GM21381 (cell line): ENCODE results near the gene MPHOSPH9.

Source experiments
- ATAC-seq: cut with Tn5 transposase; IDR thresholded peaks from one replicate; pipeline ENCODE4 v1.9.1; 2021; ENCODE audit warnings: mild to moderate bottlenecking, moderate library complexity; ENCODE audit not compliant: unreplicated experiment

The MPHOSPH9 gene

DNA sequence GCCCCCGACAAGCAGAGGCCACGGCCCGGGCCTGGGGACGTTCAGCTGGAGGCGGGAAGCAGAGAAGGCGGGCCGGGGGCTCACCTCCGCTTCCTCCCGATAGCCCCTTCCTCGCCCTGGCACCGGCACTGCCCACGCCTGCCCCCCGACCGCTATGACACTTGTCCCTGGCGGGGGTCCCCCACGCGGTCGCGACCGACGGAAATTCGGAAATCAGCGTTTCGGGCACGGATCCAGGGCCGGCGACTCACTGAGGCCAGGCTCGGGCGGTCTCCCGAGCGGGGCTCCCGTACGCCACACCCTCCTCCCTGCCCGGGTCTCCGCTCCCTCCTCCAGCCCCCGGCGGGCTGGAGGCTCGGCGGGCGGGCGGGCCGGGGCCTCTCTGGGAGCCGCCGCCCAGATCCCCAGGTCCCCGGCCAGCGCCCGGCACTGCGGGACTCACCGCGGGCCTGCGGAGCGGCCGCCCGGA lies 82.6 kb downstream of the MPHOSPH9 start:
- no peak for ATAC-seq

DNA sequence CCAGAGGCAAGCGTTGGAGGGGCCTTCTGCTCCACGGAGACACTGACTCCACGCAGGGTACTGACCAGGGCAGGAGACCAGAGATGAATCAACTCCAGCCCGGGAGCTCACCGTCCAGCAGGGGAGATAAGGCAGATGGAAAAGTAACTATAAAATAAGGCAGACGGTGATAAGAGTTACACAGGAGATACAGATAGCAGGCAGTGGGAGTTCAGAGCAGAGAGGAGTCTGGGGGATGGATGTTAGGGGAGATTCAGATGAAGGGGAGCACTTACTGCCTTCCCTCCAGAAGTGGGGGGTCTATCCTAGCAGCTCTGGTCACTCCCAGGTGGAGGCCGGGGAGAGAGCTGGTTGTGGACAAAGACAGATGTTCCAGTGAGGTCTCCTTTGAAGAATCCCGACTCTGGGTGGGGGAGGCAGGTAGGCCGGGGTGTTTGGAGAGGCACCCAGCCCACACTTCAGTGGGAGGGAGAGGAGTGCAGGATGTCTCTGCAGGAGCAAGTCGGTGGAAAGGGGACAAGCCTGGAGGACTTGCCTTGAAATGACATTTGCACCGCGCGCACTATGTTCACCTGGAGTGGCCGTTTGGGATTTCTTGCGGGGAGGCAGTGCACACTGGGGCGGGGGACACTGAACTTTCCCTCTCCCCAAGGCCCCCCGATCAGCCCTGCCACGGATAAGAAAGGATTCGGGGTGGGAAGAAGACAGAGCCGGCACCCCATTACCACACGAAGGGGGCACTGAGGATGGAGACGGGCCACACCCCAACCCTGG lies 83.3 kb downstream of the MPHOSPH9 start:
- no peak for ATAC-seq

DNA sequence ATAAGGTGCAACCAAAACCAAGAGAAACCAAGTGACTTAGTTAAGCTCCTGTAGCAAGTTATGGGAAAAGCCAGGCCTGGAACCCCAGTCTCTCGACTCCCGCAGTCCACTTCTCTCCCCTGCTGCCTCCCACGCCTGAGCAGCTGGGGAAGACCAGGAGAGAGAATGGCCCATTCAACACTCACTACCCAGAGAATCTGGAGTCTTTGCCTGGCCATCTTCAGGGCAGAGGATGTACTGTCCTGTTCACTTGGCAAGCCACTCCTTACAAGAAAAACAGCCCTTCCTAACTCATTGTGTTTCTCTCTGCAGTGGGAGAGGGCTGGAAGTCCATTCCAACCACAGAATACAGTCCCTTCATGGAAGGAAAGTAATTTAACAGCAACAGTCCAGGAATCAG lies 83.9 kb downstream of the MPHOSPH9 start:
- ATAC-seq = no peak

DNA sequence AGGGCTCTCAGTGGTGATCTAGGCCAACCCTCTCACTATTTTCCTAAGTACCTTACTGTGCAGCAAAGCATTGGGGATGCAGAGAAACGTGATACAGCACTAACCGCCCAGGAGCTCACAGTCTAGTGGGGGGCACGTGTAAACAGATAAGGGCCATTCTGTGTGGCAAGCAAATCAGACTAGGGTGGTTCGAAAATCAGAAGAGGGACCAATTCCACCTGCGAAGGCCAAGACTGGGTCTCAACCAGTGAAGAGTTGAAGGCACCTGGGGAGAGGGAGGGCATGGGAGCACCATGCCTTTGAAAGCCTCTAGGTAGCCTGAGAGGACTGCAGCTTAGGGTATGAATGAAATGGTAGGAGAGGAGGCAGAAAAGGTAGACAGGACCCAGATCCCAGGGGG lies 84.3 kb downstream of the MPHOSPH9 start:
- ATAC-seq = no peak

DNA sequence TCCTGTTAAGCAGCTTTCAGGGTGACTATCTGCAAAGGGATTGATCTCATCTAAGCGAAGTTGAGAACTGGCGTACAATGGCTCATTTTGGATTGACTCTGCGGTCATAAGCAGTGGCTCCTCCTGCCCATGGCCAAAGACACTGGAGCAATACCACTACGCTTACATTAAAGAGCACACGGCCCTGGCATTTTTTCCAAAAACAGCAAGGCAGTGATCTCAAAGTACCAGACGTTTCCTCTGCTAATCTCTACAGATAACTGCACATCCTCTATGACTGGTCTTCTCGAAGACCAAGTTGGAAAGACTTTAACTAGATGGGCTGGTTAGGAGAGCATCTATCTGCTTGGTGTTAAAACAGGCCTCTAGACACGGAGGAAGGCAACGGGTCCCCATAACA lies 84.7 kb downstream of the MPHOSPH9 start:
- ATAC-seq = no peak

DNA sequence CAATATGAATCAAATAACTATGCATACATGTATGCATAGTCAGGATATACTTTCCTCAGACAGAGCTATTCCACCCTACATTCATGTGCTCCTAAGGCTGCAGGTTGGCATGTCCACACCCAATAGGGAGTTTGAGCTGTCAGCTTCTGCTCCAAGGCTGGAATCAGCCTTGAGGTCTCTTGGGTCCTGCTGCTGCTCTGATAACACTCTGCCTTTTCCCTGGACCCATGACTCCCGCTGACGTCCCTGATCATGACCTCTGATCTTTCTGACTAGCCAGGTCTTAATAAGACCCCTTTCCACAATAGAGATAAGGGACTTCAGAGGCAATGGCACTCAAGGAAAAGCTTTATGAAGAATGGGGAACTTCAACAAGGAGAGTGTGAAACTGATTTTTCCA lies 87.7 kb downstream of the MPHOSPH9 start:
- ATAC-seq = no peak

DNA sequence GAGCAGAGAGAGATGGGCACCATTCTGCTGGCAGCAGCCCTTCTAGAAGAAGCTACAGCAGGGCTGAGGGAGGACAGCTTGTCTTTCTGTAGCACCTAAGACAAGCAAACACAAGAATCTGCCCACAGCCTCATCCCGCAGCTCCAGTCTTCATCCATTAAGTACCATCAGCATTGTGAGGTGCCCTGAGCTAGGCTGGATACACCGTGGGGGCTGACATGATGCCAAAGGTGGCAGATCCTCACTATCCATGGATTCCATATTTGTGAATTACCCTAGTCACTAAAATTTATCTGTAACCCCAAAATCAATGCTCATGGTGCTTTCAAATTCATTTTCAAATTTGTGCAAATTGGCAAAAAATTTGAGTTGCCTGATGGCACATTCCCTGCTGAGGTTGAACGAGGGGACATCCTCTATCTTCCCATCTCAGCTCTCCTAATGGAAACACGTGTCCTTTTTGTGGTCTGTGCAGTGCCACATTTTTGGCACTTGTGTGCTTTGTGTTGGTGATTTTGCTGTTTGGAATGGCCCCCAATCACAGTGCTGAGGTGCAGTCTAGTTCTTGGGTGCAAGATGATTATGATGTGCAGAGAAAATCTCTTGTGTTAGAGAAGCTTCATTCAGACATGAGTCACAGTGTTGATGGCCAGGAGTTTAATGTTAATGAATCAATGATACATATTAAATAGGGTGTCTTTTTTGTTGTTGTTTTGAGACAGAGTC lies 89.0 kb downstream of the MPHOSPH9 start:
- ATAC-seq = no peak

DNA sequence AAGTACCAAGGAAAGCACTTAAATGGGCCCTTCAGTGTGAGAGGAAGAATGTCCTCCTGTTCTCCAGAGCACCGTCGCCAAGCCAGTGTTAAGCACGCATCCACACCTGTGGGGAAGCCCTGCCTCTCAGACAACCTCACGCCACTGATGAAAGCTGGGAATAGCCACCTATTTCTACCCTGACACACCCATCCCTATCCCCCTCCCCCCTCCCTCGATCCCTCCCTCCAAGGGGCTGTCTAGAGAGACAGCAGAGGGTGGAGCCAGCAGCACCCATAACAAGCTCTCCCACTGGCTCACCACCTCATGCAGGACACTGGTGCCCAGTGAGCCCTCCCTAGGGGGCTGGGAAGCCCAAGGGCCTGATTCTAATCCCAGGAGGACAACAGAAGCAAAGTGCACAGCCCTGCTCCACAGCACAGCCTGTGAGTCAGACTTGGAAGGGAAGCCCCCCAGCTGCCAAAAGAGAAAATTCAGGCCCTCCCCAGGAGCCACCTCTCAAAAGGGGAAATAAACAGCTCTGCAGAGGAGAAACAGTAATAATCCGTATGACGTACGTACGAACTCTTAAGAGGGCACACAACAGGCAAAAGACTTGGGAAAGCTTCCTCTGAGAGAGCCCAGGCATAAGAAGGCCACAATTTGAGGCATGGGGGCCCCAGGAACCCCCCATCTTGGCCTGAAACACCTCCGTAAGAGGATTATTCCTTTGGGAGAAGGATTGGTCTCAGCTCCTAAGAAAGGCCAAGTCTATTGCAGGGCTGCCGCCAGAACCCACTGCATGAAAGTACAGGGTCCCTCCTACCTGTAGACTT lies 89.8 kb downstream of the MPHOSPH9 start:
- no peak for ATAC-seq

DNA sequence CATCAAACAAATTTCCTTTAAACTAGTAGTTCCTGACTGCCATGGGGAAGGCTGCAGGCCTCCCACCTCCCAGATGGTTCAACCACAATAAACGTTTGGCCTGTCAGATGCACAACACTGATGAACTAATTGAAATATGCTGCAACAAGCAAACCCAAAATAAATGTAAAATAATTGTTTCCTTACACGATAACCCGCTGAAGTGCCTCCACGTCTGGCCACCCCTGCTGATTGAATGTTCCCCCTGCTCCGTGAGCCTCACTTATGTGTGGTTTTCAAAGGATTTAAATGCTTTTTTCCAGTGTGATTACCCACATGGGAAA lies 90.5 kb downstream of the MPHOSPH9 start:
- ATAC-seq = no peak

DNA sequence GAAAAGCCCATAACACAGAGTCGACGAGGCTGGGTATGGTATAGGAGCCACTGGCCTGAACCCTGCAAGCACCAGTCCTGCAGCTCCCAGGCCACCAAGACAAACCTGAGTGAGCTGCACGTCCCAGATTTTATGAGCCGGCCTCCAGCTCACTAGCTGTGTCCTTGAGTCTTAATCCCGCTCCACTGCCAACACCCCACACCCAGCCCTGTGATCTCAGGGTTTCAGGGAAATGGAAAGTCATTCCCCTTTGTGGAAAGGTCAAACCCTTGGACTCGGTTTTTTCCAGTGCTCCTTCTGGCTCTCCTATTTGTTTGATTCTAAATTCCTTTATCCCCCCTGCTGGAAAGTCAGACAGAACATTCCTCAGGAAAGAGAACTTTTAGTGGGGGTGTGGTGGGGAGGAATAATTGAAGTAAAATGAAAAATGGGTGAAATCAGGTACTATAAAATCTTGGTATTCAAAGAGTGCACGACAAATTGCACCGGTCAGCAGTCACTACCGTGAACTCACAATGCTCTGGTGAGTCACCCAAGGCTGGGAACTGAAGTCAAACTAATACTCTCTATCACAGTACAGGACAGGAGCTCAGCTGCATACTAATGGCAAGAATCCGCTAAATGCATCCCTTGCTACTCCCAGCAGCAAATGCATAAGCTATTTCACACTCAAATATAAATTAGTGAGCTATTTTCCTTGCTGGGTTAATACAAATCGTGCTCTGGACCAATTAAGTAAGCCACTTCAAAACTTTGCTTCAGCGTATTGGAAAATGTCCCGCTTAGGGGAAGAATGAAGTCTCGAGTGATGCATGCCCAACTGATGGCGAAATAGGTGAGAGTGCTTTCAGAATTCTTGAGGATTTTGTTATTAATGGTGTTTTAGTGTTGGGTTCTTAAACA lies 91.1 kb downstream of the MPHOSPH9 start:
- no peak for ATAC-seq

DNA sequence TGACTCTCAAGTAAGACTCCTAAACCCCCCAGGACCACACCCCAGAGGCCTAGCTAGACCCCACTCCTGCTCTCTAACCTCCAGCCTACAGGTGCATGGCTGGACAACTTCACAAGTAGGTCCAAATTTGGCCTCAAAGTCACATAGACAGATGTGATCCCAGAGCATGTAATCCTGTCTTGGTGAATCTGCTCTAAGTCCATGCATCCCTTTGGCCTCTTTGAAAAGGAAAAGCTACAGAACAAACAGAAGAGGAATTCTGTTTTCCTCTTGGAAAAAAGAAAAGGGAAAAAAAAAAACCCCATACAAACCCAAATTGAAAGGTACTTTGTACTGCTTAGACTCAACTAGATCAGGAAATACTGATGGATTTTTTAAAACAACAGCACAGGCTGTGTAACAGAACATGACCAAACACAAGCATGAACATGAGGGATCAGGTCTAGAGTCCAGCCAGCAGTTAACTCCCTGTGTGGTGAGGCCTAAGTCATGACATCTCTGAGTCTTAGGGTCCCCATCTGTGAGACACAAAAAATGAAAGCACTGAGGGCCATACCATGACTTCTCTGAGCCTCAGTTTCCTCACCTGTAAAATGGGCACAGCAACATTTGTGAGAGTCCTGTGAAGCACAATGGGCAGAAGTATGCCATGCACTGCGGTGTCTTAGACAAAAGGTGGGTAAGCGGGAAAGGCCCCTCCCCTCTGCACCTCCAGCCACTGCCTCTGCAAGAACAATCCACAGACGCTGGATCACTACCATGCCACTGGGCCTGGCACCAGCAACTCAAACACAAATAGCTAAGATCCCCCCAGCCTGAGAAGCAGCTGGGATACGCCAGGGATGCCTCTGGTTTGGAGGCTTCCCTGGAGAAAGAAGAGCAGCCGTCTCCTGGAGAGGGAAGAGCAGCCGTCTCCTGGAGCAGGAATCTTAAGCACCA lies 92.0 kb downstream of the MPHOSPH9 start:
- no peak for ATAC-seq

DNA sequence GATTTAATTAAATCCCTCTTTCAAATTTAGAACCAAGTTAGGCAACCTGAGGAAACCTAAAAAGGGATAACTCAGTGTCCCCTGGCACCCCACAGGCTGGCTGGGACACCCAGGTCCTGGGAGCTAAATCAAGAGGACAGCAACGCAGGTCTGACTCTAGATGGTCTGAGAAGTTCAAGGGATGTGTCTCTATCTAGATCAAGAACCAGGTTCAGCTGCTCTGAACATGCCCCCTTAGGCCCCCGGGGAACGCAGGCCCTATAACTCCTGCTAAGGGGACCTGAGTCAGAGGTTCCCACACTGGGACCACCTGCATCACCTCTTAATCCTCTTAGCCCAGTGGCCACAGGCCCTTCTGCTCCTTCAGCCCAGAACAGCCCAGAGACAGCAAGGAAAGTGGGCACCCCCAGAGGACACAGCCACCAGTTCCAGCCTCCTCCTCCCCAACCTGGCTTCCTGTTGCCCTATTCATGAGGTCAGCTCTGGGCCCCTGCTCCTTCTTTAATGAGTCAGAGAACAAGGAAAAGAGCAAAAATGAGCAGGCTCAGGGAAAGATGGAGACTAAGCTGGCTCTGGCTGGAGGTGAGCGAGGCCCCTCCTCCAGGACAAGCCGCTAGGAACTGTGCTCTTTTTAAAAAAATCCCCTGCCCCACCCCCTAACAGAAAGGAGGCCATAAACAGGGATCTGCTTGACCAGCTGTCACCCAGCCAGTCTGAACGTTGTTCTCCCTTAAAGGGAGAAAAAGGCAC lies 92.8 kb downstream of the MPHOSPH9 start:
- no peak for ATAC-seq

DNA sequence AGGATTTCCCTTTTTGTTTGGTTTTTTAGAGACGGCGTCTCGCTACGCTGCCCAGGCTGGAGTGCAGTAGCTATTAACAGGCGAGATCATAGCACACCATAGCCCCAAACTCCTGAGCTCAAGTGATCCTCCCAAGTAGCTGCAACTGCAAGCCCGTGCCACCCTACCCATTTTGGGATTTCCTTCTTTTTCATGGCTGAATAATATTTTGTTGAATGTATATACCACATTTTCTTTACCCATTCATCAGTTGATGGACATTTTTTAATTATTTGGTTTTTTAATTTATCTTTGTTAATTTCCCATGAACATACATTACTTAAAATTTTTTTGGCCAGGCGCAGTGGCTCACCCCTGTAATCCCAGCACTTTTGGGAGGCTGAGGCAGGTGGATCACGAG lies 97.3 kb downstream of the MPHOSPH9 start:
- no peak for ATAC-seq

DNA sequence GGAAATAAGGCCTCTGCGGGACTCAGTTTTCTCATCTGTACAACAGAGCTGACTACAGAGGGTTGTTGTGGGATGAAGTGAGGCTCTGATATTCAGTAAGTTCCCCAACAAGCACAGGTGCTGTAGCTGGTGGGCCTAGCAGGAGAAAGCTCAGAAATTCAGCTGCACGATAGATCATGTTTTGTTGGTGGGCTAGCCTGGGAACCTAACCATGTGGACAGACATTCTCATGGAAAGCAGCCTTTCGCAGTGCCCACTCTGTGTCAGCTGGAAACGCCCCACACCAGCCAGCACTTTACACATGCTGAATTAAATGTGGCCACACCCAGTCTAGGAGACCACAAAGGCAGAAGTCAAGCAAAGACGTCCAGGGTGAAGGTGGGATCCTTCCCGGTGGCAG lies 98.1 kb downstream of the MPHOSPH9 start:
- ATAC-seq = no peak

DNA sequence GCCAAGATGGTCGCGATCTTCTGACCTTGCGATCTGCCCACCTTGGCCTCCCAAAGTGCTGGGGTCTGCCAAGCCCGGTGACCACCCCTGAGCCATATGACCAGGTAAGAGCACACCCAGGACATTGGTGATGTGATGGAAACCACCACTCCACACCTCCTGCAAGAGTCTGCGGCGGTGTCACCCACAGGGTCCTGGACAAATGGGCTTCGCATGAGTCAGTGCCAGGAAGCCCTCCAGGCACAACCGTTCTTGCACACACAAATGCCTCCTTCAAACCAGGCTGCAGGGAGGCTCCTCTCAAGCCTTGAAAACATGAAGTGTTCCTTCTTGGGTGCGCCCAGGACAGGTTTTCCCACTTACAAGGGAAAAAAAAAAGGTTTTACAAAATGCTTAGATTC lies 98.7 kb downstream of the MPHOSPH9 start:
- no peak for ATAC-seq

DNA sequence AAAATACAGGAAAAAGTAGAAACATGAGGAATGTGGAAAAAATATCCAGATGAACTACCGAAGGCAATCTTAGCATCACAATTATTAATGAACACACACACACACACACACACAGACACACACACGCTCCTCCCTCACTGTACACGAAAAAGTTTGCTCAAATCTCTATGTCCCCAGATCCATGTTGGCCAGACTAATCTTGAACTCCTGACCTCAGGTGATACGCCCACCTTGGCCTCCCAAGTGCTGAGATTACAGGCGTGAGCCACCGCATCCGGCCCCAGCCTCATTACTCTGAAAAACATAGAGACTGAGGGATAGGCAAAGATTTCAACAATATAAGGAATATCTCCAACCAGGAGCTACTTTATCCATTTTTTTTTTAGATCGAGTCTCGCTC lies 99.2 kb downstream of the MPHOSPH9 start:
- ATAC-seq = no peak

DNA sequence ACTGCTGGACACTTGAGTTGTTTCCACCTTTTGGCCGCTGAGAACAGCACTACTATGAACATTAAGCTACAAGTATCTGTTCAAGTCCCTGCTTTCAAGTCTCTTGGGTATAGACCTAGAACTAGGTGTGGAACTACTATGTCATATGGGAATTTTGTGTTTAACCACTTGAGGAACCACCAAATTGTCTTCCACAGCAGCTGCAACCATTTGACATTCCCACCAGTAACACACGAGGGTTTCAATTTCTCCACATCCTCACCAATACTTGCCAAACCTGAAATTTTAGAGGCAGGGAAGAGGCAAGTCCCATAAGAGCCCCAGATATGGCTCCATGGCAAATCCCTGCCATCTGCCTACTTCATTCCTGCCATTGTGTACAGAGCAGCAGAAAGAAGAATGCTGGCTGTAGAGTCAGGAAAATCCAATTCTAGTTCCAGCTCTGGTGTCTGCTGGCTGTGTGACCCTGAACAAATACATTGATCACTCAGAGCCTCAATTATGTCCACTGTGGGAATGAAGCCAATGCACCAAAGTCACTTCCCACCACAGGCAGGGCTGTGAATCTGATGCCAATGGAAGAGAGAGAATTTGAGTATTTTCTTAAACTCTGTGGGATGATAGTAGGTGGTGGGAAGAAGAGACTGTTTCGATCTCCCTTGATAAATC lies 99.9 kb downstream of the MPHOSPH9 start:
- ATAC-seq = no peak

DNA sequence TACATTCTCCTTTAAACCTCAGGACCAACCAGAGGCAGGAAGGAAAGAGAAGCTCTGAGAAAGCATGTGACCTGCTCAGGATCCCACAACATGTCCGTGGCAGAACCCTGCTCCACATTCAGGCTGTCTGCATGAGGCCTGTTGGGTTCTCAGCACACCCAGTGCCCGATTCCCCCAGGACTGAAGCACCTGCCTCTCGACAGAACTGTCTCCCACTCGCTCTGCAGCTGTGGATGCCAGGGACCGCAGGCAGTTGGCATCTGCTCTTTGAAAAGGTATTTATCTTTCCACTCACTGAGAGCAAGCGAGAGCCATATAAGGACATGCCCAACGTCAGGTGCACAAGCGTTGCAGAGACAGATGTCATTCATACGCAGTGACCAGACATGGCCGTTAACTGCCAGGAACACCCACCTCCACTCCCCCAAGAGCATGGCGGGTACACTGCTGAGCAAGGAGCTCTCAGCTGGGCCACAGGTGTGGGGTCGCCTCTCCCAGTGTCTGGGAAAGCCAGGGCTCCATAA lies 101.0 kb downstream of the MPHOSPH9 start:
- ATAC-seq = no peak
